Ovary (tissue), 9 donors: ENCODE results near the gene HAP1. TPM values are rescaled to one million over a fixed set of nuclear protein-coding genes. Genes with fewer than 3 reads are reported as not detected.

Experiments used
- DNase-seq, 5 donors: peaks; one replicate each; pipeline ENCODE4 v3.0.0-alpha.2; 2019 to 2020
- H3K27ac ChIP-seq, 2 donors: fragments of 200-600 bp; one replicate each; pipeline versions ENCODE4 v1.5.1 to v1.8.0; 2019 to 2022
- H3K27me3 ChIP-seq: fragments of 200-600 bp; one replicate; pipeline ENCODE4 v1.8.0; 2022
- H3K36me3 ChIP-seq: fragments of 200-600 bp; sonication (generic); one replicate; pipeline ENCODE4 v1.5.1; 2019
- H3K4me1 ChIP-seq: one replicate; pipeline ENCODE4 v1.8.1; 2013; ENCODE audit warnings: mild to moderate bottlenecking, moderate library complexity; ENCODE audit not compliant: insufficient read depth
- H3K4me3 ChIP-seq: fragments of 200-600 bp; sonication (generic); one replicate; pipeline ENCODE4 v1.5.1; 2017
- H3K9me3 ChIP-seq, 2 donors: fragments of 200-600 bp in 1 of 2; sonication (generic) in 1 of 2; one replicate each; pipeline versions ENCODE4 v1.5.1 to v1.8.1; 2013 to 2019; ENCODE audit warnings: mild to moderate bottlenecking in 1 of 2, moderate library complexity in 1 of 2
- EP300 ChIP-seq: sonication (generic); formaldehyde crosslinking; IDR thresholded peaks from one replicate; pipeline ENCODE4 v1.6.1; 2017; ENCODE audit warnings: antibody characterized with exemption
- POLR2A ChIP-seq: fragments of 450-650 bp; IDR thresholded peaks from one replicate; pipeline ENCODE4 v1.6.1; 2017; ENCODE audit warnings: antibody characterized with exemption, mild to moderate bottlenecking, moderate library complexity
- WGBS, 3 donors: extraction: QIAGEN DNeasy Blood & Tissue Kit in 1 of 3; methylation state at CpG; one replicate each; pipeline versions ENCODE4 v1.1.5 to v1.1.7; 2013 to 2017; 5-methylcytosine and 5-hydroxymethylcytosine counted together
- intact Hi-C, 4 donors: fragments of 100-400 bp; cut with DNase I; formaldehyde crosslinking; loops; one replicate each; pipeline versions ENCODE4 v1.11.0 to v1.15.1; 2022 to 2023
- polyA plus RNA-seq, 2 donors: library from polyadenylated mRNA; stranded (reverse); fragments of 200-250 nt in 1 of 2; fragments of 350-450 nt in 1 of 2; fragmentation: Illumina TruSeq in 1 of 2; extraction: RNeasy Lipid Tissue Mini Kit (QIAGEN cat#74804) in 1 of 2; gene quantifications; one replicate each; pipeline ENCODE4 v1.2.3, GENCODE V29; 2013 to 2014
- total RNA-seq, 7 donors: library from RNA; depleted of rRNA in 2 of 7; stranded (reverse); fragments of >200 nt in 2 of 7; fragmentation: NEBNext Ultra II Directional in 3 of 7; extraction: Animal tissue kit (Norgen Biotek cat#: 25700) in 3 of 7; gene quantifications; one replicate each; pipeline versions ENCODE4 v1.1.0 to v1.2.4, GENCODE V29; 2016 to 2023
- TF ChIP-seq, protein P1 (sequence below), 3 donors: fragments of 450-650 bp in 2 of 3; fragments of 200-600 bp in 1 of 3; IDR thresholded peaks; one replicate each; pipeline versions ENCODE4 v1.5.1 to v1.8.0; 2016 to 2022; ENCODE audit warnings: antibody characterized with exemption in 3 of 3, mild to moderate bottlenecking in 1 of 3
- donor health status: DM: no; HTN: no; CAD: no; lungs with moderate emphysema.
- donor health status: DM: no; HTN: no; CAD: no.
- donor health status: Bipolar disorder and iron deficiency.
- donor health status: DM: yes; HTN: yes; CAD: no.
- donor health status: DM: no; HTN: no; CAD: no.
- donor health status: DM: yes; HTN: yes; CAD: no.

The HAP1 gene
- total and polyA plus RNA-seq, 9 donors: 0.12 to 1.5 (median 0.56) TPM

DNA sequence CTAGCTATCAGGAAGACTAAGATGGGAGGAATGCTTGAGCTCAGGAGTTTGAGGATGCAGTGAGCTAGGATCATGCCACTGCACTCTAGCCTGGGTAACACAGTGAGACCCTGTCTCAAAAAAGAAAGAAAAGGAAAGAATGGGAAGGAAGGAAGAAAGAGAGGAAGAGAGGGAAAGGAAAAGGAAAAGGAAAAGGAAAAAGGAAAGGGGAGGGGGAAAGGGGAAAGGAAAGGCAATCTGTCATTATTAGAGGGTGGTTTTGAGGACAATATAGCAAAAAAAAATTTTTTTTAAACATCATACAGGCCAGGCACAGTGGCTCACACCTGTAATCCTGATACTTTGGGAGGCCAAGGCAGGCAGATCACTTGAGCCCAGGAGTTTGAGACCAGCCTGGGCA is 31.7 kb upstream of the HAP1 start:
- no peak for DNase-seq
- Histone ChIP-seq H3K27ac (no peak overlapping the region), H3K4me3 (no peak overlapping the region), H3K4me1 (no peaks in the 10 kb centered on the region), H3K9me3 (no peaks in the 10 kb centered on the region), H3K36me3 (peaks cover 2% of the 10 kb centered on the region), H3K27me3 (no peaks in the 10 kb centered on the region)
- no peak for TF ChIP-seq EP300
- TF ChIP-seq, protein P1, sequence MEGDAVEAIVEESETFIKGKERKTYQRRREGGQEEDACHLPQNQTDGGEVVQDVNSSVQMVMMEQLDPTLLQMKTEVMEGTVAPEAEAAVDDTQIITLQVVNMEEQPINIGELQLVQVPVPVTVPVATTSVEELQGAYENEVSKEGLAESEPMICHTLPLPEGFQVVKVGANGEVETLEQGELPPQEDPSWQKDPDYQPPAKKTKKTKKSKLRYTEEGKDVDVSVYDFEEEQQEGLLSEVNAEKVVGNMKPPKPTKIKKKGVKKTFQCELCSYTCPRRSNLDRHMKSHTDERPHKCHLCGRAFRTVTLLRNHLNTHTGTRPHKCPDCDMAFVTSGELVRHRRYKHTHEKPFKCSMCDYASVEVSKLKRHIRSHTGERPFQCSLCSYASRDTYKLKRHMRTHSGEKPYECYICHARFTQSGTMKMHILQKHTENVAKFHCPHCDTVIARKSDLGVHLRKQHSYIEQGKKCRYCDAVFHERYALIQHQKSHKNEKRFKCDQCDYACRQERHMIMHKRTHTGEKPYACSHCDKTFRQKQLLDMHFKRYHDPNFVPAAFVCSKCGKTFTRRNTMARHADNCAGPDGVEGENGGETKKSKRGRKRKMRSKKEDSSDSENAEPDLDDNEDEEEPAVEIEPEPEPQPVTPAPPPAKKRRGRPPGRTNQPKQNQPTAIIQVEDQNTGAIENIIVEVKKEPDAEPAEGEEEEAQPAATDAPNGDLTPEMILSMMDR (IDR thresholded peaks at IDR 0.05): no peak
- intact Hi-C loops: no loop called here

DNA sequence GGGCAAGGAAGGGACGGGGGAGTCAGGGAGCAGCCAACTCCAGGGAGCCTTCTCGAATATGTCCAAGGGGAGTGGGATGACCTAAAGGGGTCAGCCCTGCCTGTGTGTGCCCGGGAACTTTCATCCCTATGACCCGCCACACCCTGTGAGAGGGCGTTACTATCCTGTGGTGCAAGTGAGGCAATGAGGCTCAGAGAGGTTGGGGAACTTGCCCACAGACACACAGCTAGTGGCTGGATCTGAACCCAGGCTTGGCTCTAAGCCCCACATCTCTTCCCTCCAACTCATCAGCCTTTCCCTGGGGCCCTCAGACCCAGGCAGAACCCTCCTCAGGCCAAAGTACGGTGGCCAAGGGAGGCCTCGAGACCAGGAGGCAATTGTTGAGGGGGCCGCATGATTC is 28.9 kb upstream of the HAP1 start:
- Histone ChIP-seq H3K27ac (no peak overlapping the region), H3K9me3 (no peaks in the 10 kb centered on the region), H3K27me3 (no peaks in the 10 kb centered on the region), H3K36me3 (peaks cover 2% of the 10 kb centered on the region), H3K4me1 (no peaks in the 10 kb centered on the region), H3K4me3 (no peak overlapping the region)
- TF ChIP-seq, protein P1 (IDR thresholded peaks at IDR 0.05): no peak
- TF ChIP-seq EP300 (no peak), POLR2A (no peak)
- DNase-seq: no peak
- WGBS, 3 donors: 89 to 95% (median 92%) methylated on average over 8 of the region's 8 CpGs
- intact Hi-C loops: no loop called here

DNA sequence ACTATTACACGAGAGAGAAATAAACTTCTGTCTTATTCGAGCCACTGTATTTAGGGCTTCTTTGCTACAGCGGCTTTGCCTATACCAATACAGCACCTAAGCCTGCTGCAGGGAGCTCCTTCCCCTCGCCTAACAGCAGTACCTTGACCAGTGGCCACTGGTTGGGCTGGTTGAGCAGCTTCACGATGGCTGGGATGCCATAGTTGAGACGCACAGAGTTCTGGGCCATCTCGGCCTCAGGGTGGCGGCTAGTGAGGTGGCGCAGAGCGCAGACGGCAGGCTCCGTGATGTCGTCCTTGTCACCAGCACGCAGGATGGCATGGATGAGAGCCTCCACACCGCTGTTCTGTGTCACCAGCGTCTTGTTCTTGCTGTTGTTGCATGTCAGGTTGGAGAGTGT is 28.4 kb upstream of the HAP1 start:
- Histone ChIP-seq H3K27me3 (no peaks in the 10 kb centered on the region), H3K9me3 (no peaks in the 10 kb centered on the region), H3K4me1 (no peaks in the 10 kb centered on the region), H3K27ac (no peak overlapping the region), H3K4me3 (no peak overlapping the region), H3K36me3 (peaks cover 2% of the 10 kb centered on the region)
- no peak for TF ChIP-seq EP300
- TF ChIP-seq, protein P1 (IDR thresholded peaks at IDR 0.05): no peak
- TF ChIP-seq POLR2A: no peak
- intact Hi-C loops: no loop called here
- WGBS, 3 donors: 95 to 96% (median 96%) methylated on average over 16 of the region's 16 CpGs
- DNase-seq: no peak

DNA sequence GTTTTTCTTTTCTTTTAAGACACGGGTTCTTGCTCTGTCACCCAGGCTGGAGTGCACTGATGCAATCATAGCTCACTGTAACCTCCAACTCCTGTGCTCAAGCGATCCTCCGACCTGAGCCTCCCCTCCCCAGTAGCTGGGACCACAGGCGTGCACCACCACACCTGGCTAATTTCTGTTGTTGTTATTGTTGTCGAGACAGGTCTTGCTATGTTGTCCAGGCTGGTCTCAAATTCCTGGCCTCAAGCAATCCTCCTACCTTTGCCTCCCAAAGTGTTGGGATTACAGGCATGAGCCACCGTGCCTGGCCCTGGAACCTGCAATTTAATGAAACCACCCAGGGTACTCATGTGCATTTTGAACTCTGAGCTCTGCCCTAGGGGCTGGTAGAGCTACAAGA is 27.9 kb upstream of the HAP1 start:
- intact Hi-C loops: no loop called here
- no peak for DNase-seq
- H3K36me3 ChIP-seq: peaks cover 5% of the 10 kb centered on the region

More for the DNA sequence above, 27.9 kb upstream of the HAP1 start:
- 74 to 96% (median 86%) methylated on average over 6 of the region's 6 CpGs for WGBS, 3 donors
- H3K27ac ChIP-seq: no peak overlapping the region
- H3K9me3 ChIP-seq: no peaks in the 10 kb centered on the region
- no peaks in the 10 kb centered on the region for H3K27me3 ChIP-seq
- no peaks in the 10 kb centered on the region for H3K4me1 ChIP-seq
- no peak for TF ChIP-seq EP300
- TF ChIP-seq POLR2A: no peak
- TF ChIP-seq, protein P1 (IDR thresholded peaks at IDR 0.05): no peak
- H3K4me3 ChIP-seq: no peak overlapping the region
